IPS-20b (cell line): ENCODE measurements around the gene GLYATL1B.
"Not testable (repeated sequence)": the region's sequence is repeated elsewhere in the genome, so short reads cannot be mapped to it uniquely, and the experiment has no call there.

Source experiments
- H3K27ac ChIP-seq: one replicate; pipeline ENCODE4 v1.5.1; 2013; ENCODE audit warnings: low read length
- H3K27me3 ChIP-seq: 2 replicates; pipeline ENCODE4 v1.6.1; 2013; ENCODE audit warnings: mild to moderate bottlenecking, low read length, inconsistent platforms; ENCODE audit not compliant: insufficient read depth
- H3K36me3 ChIP-seq: 2 replicates; pipeline ENCODE4 v1.6.1; 2013; ENCODE audit warnings: low read depth, mild to moderate bottlenecking, inconsistent platforms, low read length, moderate library complexity; ENCODE audit not compliant: insufficient read depth
- H3K4me1 ChIP-seq: 2 replicates; pipeline ENCODE4 v1.6.1; 2013; ENCODE audit warnings: mild to moderate bottlenecking, control low read depth, inconsistent platforms, low read length, moderate library complexity; ENCODE audit not compliant: insufficient read depth
- H3K4me3 ChIP-seq: 2 replicates; pipeline ENCODE4 v1.5.1; 2013; ENCODE audit warnings: mild to moderate bottlenecking, low read length, inconsistent platforms
- H3K9ac ChIP-seq: 2 replicates; pipeline ENCODE4 v1.6.1; 2013; ENCODE audit warnings: low read depth, mild to moderate bottlenecking, inconsistent platforms, low read length, moderate library complexity
- H3K9me3 ChIP-seq: 2 replicates; pipeline ENCODE4 v1.6.1; 2013; ENCODE audit warnings: mild to moderate bottlenecking, low read depth, low read length, inconsistent platforms; ENCODE audit not compliant: insufficient read depth

GLYATL1B gene

GRCh38 chr11:59097938-59098337, 11.8 kb downstream of the GLYATL1B start:
- H3K4me3 ChIP-seq, H3K27ac ChIP-seq, H3K9ac ChIP-seq, H3K36me3 ChIP-seq, H3K9me3 ChIP-seq: not testable (repeated sequence)
- Histone ChIP-seq H3K27me3 (peaks cover 13% of the 10 kb centered on the region), H3K4me1 (peaks cover 25% of the 10 kb centered on the region; the same call in 1 of the 2 replicates)

- Histone ChIP-seq H3K9me3 (no peaks in the 10 kb centered on the region), H3K4me1 (peaks cover 12% of the 10 kb centered on the region; the same call in 1 of the 2 replicates), H3K27me3 (peaks cover 46% of the 10 kb centered on the region), H3K36me3 (no peaks in the 10 kb centered on the region), H3K4me3 (peak overlapping the region; percentile 76), H3K27ac (no peak overlapping the region), H3K9ac (peak overlapping the region; percentile 69; the same call in 1 of the 2 replicates)
Measured at GRCh38 chr11:59102259-59102765, 16.2 kb downstream of the GLYATL1B start.

GRCh38 chr11:59106363-59107336, 20.5 kb downstream of the GLYATL1B start, which contains the start of gene FAM111B:
Gene FAM111B (plus strand): TSS chr11:59107237. CDS start chr11:59109626, 2,389 bp downstream.
- Histone ChIP-seq H3K27me3 (peaks cover 53% of the 10 kb centered on the region), H3K9me3 (no peaks in the 10 kb centered on the region), H3K4me1 (peaks cover 6% of the 10 kb centered on the region; the same call in 1 of the 2 replicates), H3K4me3 (peak within 1 kb of the TSS; percentile 84), H3K27ac (no peak within 1 kb of the TSS), H3K36me3 (peaks cover 31% of the 10 kb centered on the region), H3K9ac (peak within 1 kb of the TSS; percentile 85; the same call in 1 of the 2 replicates)

- not testable (repeated sequence) for H3K9me3 ChIP-seq, H3K4me1 ChIP-seq, H3K27ac ChIP-seq
- Histone ChIP-seq H3K27me3 (peaks cover 47% of the 10 kb centered on the region), H3K4me3 (peak overlapping the region; percentile 84), H3K36me3 (peaks cover 41% of the 10 kb centered on the region), H3K9ac (peak overlapping the region; percentile 84; the same call in 1 of the 2 replicates)
Measured at GRCh38 chr11:59107721-59108120, 21.6 kb downstream of the GLYATL1B start.

- H3K9ac ChIP-seq = no peak overlapping the region
- H3K27ac ChIP-seq = no peak overlapping the region
- peaks cover 10% of the 10 kb centered on the region for H3K27me3 ChIP-seq
- H3K9me3 ChIP-seq = peaks cover 6% of the 10 kb centered on the region
- H3K36me3 ChIP-seq = peaks cover 87% of the 10 kb centered on the region
- no peak overlapping the region for H3K4me3 ChIP-seq
- H3K4me1 ChIP-seq = 0 out of 2 replicates have a peak, but pooled peaks cover 2% of the 10 kb centered on the region
Measured at GRCh38 chr11:59112494-59112893, 26.4 kb downstream of the GLYATL1B start.

- Histone ChIP-seq H3K4me3 (no peak overlapping the region), H3K36me3 (peaks cover 98% of the 10 kb centered on the region), H3K9me3 (peaks cover 24% of the 10 kb centered on the region), H3K4me1 (no peaks in the 10 kb centered on the region), H3K27ac (no peak overlapping the region), H3K27me3 (no peaks in the 10 kb centered on the region), H3K9ac (no peak overlapping the region)
Measured at GRCh38 chr11:59114344-59114743, 28.2 kb downstream of the GLYATL1B start.

- Histone ChIP-seq H3K27ac (no peak overlapping the region), H3K4me1 (no peaks in the 10 kb centered on the region), H3K4me3 (no peak overlapping the region), H3K36me3 (peaks cover 94% of the 10 kb centered on the region), H3K27me3 (no peaks in the 10 kb centered on the region), H3K9me3 (peaks cover 27% of the 10 kb centered on the region), H3K9ac (no peak overlapping the region)
Measured at GRCh38 chr11:59115553-59115952, 29.4 kb downstream of the GLYATL1B start.

- no peak overlapping the region for H3K27ac ChIP-seq
- H3K4me1 ChIP-seq = no peaks in the 10 kb centered on the region
- H3K36me3 ChIP-seq = peaks cover 91% of the 10 kb centered on the region
- no peaks in the 10 kb centered on the region for H3K27me3 ChIP-seq
- peaks cover 29% of the 10 kb centered on the region for H3K9me3 ChIP-seq
- H3K4me3 ChIP-seq = no peak overlapping the region
- H3K9ac ChIP-seq = no peak overlapping the region
Measured at GRCh38 chr11:59117774-59118173, 31.7 kb downstream of the GLYATL1B start.

- peaks cover 89% of the 10 kb centered on the region for H3K36me3 ChIP-seq
- H3K9ac ChIP-seq = no peak overlapping the region
- H3K4me3 ChIP-seq = no peak overlapping the region
- H3K4me1 ChIP-seq = no peaks in the 10 kb centered on the region
- no peak overlapping the region for H3K27ac ChIP-seq
- peaks cover 46% of the 10 kb centered on the region for H3K9me3 ChIP-seq
- H3K27me3 ChIP-seq = no peaks in the 10 kb centered on the region
Measured at GRCh38 chr11:59119826-59120225, 33.7 kb downstream of the GLYATL1B start.

- Histone ChIP-seq H3K9ac (0 out of 2 replicates have a peak overlapping the region, but pooled peaks have one; percentile 7), H3K36me3 (peaks cover 33% of the 10 kb centered on the region; the same call in 1 of the 2 replicates), H3K4me3 (peak overlapping the region; percentile 32; the same call in 1 of the 2 replicates), H3K27ac (no peak overlapping the region), H3K4me1 (no peaks in the 10 kb centered on the region), H3K27me3 (no peaks in the 10 kb centered on the region), H3K9me3 (peaks cover 31% of the 10 kb centered on the region)
Measured at GRCh38 chr11:59135648-59136461, 49.7 kb downstream of the GLYATL1B start.

- H3K9me3 ChIP-seq = peaks cover 24% of the 10 kb centered on the region
- not testable (repeated sequence) for H3K27me3 ChIP-seq, H3K4me3 ChIP-seq, H3K27ac ChIP-seq, H3K9ac ChIP-seq, H3K4me1 ChIP-seq
- peaks cover 30% of the 10 kb centered on the region; the same call in 1 of the 2 replicates for H3K36me3 ChIP-seq
Measured at GRCh38 chr11:59136551-59136950, 50.4 kb downstream of the GLYATL1B start.
